Prostate gland (tissue), 2 donors: ENCODE measurements around the gene VAPA. TPM values are rescaled to one million over a fixed set of nuclear protein-coding genes. Genes with fewer than 3 reads are reported as not detected.

Experiments used
- DNase-seq: peaks from one replicate; pipeline ENCODE4 v3.0.0-alpha.2; 2019; ENCODE audit warnings: low spot score
- H3K27ac ChIP-seq, 2 donors: fragments of 200-600 bp; sonication (generic); 2 replicates each; pipeline ENCODE4 v1.5.1; 2017 to 2019
- H3K27me3 ChIP-seq: fragments of 200-600 bp; sonication (generic); replicated peaks from 2 replicates; pipeline ENCODE4 v1.5.1; 2019; ENCODE audit not compliant: insufficient read depth
- H3K36me3 ChIP-seq, 2 donors: fragments of 200-600 bp; sonication (generic); 1 replicate in 1 of 2; 2 replicates in 1 of 2; pipeline versions ENCODE4 v1.5.1 to v1.8.1; 2017 to 2019
- H3K4me1 ChIP-seq: fragments of 200-600 bp; sonication (generic); replicated peaks from 2 replicates; pipeline ENCODE4 v1.5.1; 2019
- H3K4me3 ChIP-seq, 2 donors: fragments of 200-600 bp; sonication (generic); 2 replicates each; pipeline ENCODE4 v1.5.1; 2017 to 2019
- H3K9me3 ChIP-seq: fragments of 200-600 bp; sonication (generic); 2 replicates; pipeline ENCODE4 v1.5.1; 2017
- CTCF ChIP-seq, 4 experiments: fragments of 200-600 bp in 2 of 4; fragments of 450-650 bp in 2 of 4; sonication (generic) in 2 of 4; IDR thresholded peaks; 1 replicate in 3 of 4; 2 replicates in 1 of 4; pipeline ENCODE4 v1.5.1; 2016 to 2019; ENCODE audit warnings: antibody characterized with exemption in 4 of 4, mild to moderate bottlenecking in 2 of 4, moderate library complexity in 2 of 4
- POLR2A ChIP-seq: fragments of 450-650 bp; IDR thresholded peaks from one replicate; pipeline ENCODE4 v1.6.1; 2016; ENCODE audit warnings: antibody characterized with exemption, mild to moderate bottlenecking
- POLR2AphosphoS5 ChIP-seq: sonication (generic); formaldehyde crosslinking; IDR thresholded peaks from one replicate; pipeline ENCODE4 v1.6.1; 2017; ENCODE audit warnings: antibody characterized with exemption
- WGBS: methylation state at CpG from one replicate; pipeline ENCODE4 v1.1.5; 2018; 5-methylcytosine and 5-hydroxymethylcytosine counted together
- intact Hi-C: fragments of 100-400 bp; cut with DNase I; formaldehyde crosslinking; loops from one replicate; pipeline ENCODE4 v1.14.2; 2022
- total RNA-seq, 2 donors: library from RNA; depleted of rRNA; stranded (reverse); fragments of >200 nt; gene quantifications; one replicate each; pipeline ENCODE4 v1.1.0, GENCODE V29; 2016

VAPA gene
- total RNA-seq, 2 donors from 2014 or later = 140 to 183 TPM

- DNase-seq = no peak
- no peaks in the 10 kb centered on the region for H3K36me3 ChIP-seq
- no peaks in the 10 kb centered on the region for H3K4me1 ChIP-seq
- WGBS = 81% methylated on average over 2 of the region's 2 CpGs
- no peaks in the 10 kb centered on the region for H3K27me3 ChIP-seq
- no peak overlapping the region for H3K27ac ChIP-seq
- H3K4me3 ChIP-seq = no peak overlapping the region
- TF ChIP-seq CTCF (IDR thresholded peaks at IDR 0.05) (no peak), POLR2AphosphoS5 (no peak), POLR2A (no peak)
- intact Hi-C loops = no loop called here
- no peaks in the 10 kb centered on the region for H3K9me3 ChIP-seq
Measured at GRCh38 chr18:9927392-9928063, 13.7 kb downstream of the VAPA start.

- no peaks in the 10 kb centered on the region for H3K4me1 ChIP-seq
- no peak overlapping the region for H3K27ac ChIP-seq
- DNase-seq = no peak
- intact Hi-C loops = no loop called here
- TF ChIP-seq POLR2A = no peak
- no peak overlapping the region for H3K4me3 ChIP-seq
- WGBS = 87% methylated on average over 5 of the region's 5 CpGs
- H3K9me3 ChIP-seq = no peaks in the 10 kb centered on the region
- no peaks in the 10 kb centered on the region for H3K27me3 ChIP-seq
- no peaks in the 10 kb centered on the region for H3K36me3 ChIP-seq
Measured at GRCh38 chr18:9928646-9929259, 14.9 kb downstream of the VAPA start.

- H3K9me3 ChIP-seq = no peaks in the 10 kb centered on the region
- no peak for TF ChIP-seq POLR2AphosphoS5
- TF ChIP-seq CTCF (IDR thresholded peaks at IDR 0.05) = no peak
- TF ChIP-seq POLR2A = no peak
- no peak for DNase-seq
- 75% methylated on average over 3 of the region's 3 CpGs for WGBS
- no peaks in the 10 kb centered on the region for H3K4me1 ChIP-seq
- no peaks in the 10 kb centered on the region for H3K27me3 ChIP-seq
- intact Hi-C loops = no loop called here
- H3K4me3 ChIP-seq = no peak overlapping the region
- H3K27ac ChIP-seq = no peak overlapping the region
- no peaks in the 10 kb centered on the region for H3K36me3 ChIP-seq
Measured at GRCh38 chr18:9930299-9930884, 16.6 kb downstream of the VAPA start.

GRCh38 chr18:9931146-9931545 is 17.3 kb downstream of the VAPA start:
- H3K27ac ChIP-seq = no peak overlapping the region
- TF ChIP-seq POLR2AphosphoS5 (no peak), CTCF (IDR thresholded peaks at IDR 0.05) (no peak), POLR2A (no peak)
- no peak for DNase-seq
- H3K4me3 ChIP-seq = no peak overlapping the region
- 41% methylated on average over 1 of the region's 1 CpG for WGBS
- intact Hi-C loops = no loop called here
- H3K36me3 ChIP-seq = no peaks in the 10 kb centered on the region
- no peaks in the 10 kb centered on the region for H3K9me3 ChIP-seq
- H3K4me1 ChIP-seq = no peaks in the 10 kb centered on the region
- H3K27me3 ChIP-seq = no peaks in the 10 kb centered on the region

- no peak for DNase-seq
- TF ChIP-seq POLR2A (no peak), POLR2AphosphoS5 (no peak), CTCF (IDR thresholded peaks at IDR 0.05) (no peak)
- WGBS = 74% methylated on average over 5 of the region's 5 CpGs
- Histone ChIP-seq H3K27ac (no peak overlapping the region), H3K27me3 (no peaks in the 10 kb centered on the region), H3K4me1 (no peaks in the 10 kb centered on the region), H3K4me3 (no peak overlapping the region), H3K9me3 (no peaks in the 10 kb centered on the region), H3K36me3 (no peaks in the 10 kb centered on the region)
- intact Hi-C loops = no loop called here
Measured at GRCh38 chr18:9931678-9932077, 17.9 kb downstream of the VAPA start.
